ENCODE results near the gene PIGS. TPM values are rescaled to one million over a fixed set of nuclear protein-coding genes. Genes with fewer than 3 reads are reported as not detected.

The PIGS gene
- total and polyA plus RNA-seq, 2 donors (not counting 3 experiments of a cell fraction or from before 2014, with no cell fraction given) = 71.3 to 110 TPM

DNA sequence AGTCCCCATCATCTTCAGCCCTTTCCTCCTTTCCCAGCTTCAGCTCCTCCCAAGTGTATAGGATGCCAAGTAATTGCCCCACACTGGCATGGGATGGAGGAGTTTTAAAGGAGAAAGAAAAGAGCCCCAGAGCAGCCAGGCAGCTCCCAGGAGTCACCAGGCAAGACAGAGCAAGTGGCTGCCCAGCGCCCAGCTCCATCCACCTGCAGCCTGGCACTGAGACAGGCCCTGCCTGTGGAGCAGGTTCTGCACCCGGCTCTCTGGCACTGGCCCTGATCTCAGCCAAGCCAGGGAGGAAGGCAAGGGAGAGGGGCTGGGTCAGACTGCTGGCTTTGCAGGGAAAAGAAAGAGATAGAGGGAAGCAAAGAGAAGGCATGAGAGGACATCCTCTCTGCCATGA, 43.5 kb downstream of the PIGS start:
- no peaks in the 10 kb centered on the region for H3K9me1 ChIP-seq (replicated peaks; ENCODE audit: control insufficient read depth, extremely low read depth, insufficient read depth, low read length)
- intact Hi-C loops (cut with micrococcal nuclease) (no loop called here), dilution Hi-C loops (cut with MboI; ENCODE audit: extremely low pct_ligation_motif_present, low sequenced_read_pairs) (no loop called here)
- no peaks in the 10 kb centered on the region for H3K4me1 ChIP-seq (ENCODE audit: control insufficient read depth, extremely low read depth, insufficient read depth, low read length)
- no peak overlapping the region for H3K4me3 ChIP-seq (replicated peaks in 1 of 3; ENCODE audit: insufficient read depth in 1 of 3, low read depth in 1 of 3, low read length in 3 of 3)
- TF ChIP-seq, protein P1, sequence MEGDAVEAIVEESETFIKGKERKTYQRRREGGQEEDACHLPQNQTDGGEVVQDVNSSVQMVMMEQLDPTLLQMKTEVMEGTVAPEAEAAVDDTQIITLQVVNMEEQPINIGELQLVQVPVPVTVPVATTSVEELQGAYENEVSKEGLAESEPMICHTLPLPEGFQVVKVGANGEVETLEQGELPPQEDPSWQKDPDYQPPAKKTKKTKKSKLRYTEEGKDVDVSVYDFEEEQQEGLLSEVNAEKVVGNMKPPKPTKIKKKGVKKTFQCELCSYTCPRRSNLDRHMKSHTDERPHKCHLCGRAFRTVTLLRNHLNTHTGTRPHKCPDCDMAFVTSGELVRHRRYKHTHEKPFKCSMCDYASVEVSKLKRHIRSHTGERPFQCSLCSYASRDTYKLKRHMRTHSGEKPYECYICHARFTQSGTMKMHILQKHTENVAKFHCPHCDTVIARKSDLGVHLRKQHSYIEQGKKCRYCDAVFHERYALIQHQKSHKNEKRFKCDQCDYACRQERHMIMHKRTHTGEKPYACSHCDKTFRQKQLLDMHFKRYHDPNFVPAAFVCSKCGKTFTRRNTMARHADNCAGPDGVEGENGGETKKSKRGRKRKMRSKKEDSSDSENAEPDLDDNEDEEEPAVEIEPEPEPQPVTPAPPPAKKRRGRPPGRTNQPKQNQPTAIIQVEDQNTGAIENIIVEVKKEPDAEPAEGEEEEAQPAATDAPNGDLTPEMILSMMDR (IDR thresholded peaks at IDR 0.05; ENCODE audit: extremely low read depth in 1 of 2, insufficient read depth in 1 of 2, low read depth in 1 of 2, low read length in 2 of 2) = no peak
- no peak for TF ChIP-seq FOS (IDR thresholded peaks at IDR 0.05; ENCODE audit: borderline replicate concordance, insufficient read depth, low read length)
- TF ChIP-seq POLR2A (IDR thresholded peaks at IDR 0.05; ENCODE audit: low read depth, low read length) = no peak
- no peak for TF ChIP-seq JUN (IDR thresholded peaks at IDR 0.05; ENCODE audit: borderline replicate concordance, insufficient read depth, insufficient read length, low read depth)
- no peak for TF ChIP-seq POLR2AphosphoS5 (IDR thresholded peaks at IDR 0.05; ENCODE audit: insufficient read depth, low read depth, low read length)
- TF ChIP-seq GATA2 (IDR thresholded peaks at IDR 0.05; ENCODE audit: insufficient read depth, insufficient read length, low read depth, low read length) = no peak
- TF ChIP-seq EZH2 (IDR thresholded peaks at IDR 0.05; ENCODE audit: borderline replicate concordance, low read depth, low read length, severe bottlenecking) = no peak
- TF ChIP-seq MYC (IDR thresholded peaks at IDR 0.05; ENCODE audit: low read depth, low read length) = no peak
- TF ChIP-seq, protein P2, sequence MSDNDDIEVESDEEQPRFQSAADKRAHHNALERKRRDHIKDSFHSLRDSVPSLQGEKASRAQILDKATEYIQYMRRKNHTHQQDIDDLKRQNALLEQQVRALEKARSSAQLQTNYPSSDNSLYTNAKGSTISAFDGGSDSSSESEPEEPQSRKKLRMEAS (IDR thresholded peaks at IDR 0.05; ENCODE audit: insufficient read depth, insufficient read length) = no peak
- FAIRE-seq (no peak), DNase-seq (ENCODE audit: low read depth, low spot score) (no peak)
- H3K27me3 ChIP-seq (ENCODE audit: control insufficient read depth in 2 of 2, insufficient read depth in 2 of 2, low read length in 2 of 2) = no peaks in the 10 kb centered on the region
- POLR2A ChIA-PET = no interaction called here
- no peak overlapping the region for H3K4me2 ChIP-seq (ENCODE audit: insufficient read depth, low read length)
- H3K27ac ChIP-seq (ENCODE audit: insufficient read depth, low read depth, low read length) = no peak overlapping the region
- no TSS peak for BruUV-seq (replicated peaks)
- no peaks in the 10 kb centered on the region for H3K79me2 ChIP-seq (ENCODE audit: control insufficient read depth, insufficient read depth, low read length)
- CTCF ChIA-PET = interaction anchor here (1.0 kb wide), 1 partner anchor 62 kb away, joined by 3 read pairs; no protein-coding TSS in a partner anchor
- no peak overlapping the region for H2AFZ ChIP-seq (ENCODE audit: low read depth, low read length)
- no peaks in the 10 kb centered on the region for H3K9me3 ChIP-seq (replicated peaks; ENCODE audit: control insufficient read depth, insufficient read depth, low read length)
- no peak overlapping the region for H3K9ac ChIP-seq (replicated peaks; ENCODE audit: extremely low read depth, insufficient read depth, low read length)
- no peaks in the 10 kb centered on the region for H4K20me1 ChIP-seq (replicated peaks; ENCODE audit: control insufficient read depth, extremely low read depth, insufficient read depth, low read length)
- no peaks in the 10 kb centered on the region for H3K36me3 ChIP-seq (ENCODE audit: control insufficient read depth in 2 of 2, extremely low read depth in 1 of 2, insufficient read depth in 2 of 2, low read length in 2 of 2)

Measured in endothelial cell of umbilical vein (primary cell).